ENCODE results near the gene ZNF184.

- TF ChIP-seq CTCF (IDR thresholded peaks at IDR 0.05; ENCODE audit: low read depth, low read length, missing input control) = no peak
- no peak for TF ChIP-seq NR2F2 (IDR thresholded peaks at IDR 0.05)
- TF ChIP-seq ZBTB33 (IDR thresholded peaks at IDR 0.05) = no peak
- no peak for TF ChIP-seq RAD21 (IDR thresholded peaks at IDR 0.05)
- no peak for TF ChIP-seq SP1 (IDR thresholded peaks at IDR 0.05)
- no peak for TF ChIP-seq MAX (IDR thresholded peaks at IDR 0.05)
- no peak for TF ChIP-seq REST (IDR thresholded peaks at IDR 0.05)
- TF ChIP-seq TAF1 (conservative IDR thresholded peaks at IDR 0.05) = no peak
- no peak for TF ChIP-seq FOXA1 (IDR thresholded peaks at IDR 0.05)
Observed at GRCh38 chr6:27500177-27500576, 27.3 kb upstream of the ZNF184 start.
